ENCODE measurements around the gene NAPB. TPM values are rescaled to one million over a fixed set of nuclear protein-coding genes. Genes with fewer than 3 reads are reported as not detected.

Gene NAPB
- polyA plus RNA-seq, 1 donor from 2014 or later = 133 TPM

DNA sequence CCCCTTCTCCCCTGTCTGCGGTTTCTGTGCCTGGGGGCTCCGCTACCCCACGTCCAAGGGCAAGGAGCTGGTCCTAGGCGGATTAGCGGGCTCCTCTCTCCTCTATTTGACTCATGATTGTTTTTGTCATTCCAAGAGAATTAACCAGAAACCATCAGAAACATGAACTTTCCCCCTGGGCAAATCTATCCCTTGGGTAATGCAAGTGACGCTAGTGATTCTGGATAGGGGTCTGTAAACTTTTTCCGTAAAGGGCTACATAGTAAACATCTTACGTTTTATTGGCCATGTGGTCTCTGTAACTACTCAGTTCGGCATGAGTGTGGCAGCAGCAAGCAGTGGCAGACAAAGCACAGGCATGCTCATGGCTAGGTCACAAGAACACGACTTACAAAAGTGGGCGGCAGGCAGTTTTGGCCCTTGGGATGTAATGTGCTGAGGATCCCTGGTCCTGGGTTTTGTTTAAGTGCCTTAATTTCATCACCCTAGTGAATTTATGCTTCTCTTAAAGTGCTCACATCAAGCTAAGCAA lies 30.7 kb upstream of the NAPB start:
- H3K27ac ChIP-seq (ENCODE audit: low read length) = no peak overlapping the region
- no peaks in the 10 kb centered on the region for H3K27me3 ChIP-seq (ENCODE audit: insufficient read depth, low read depth, low read length)
- H3K79me2 ChIP-seq (replicated peaks; ENCODE audit: insufficient read depth, low read length) = no peaks in the 10 kb centered on the region
- H3K36me3 ChIP-seq (ENCODE audit: insufficient read depth, low read length) = no peaks in the 10 kb centered on the region
- H3K9ac ChIP-seq (ENCODE audit: low read length) = no peak overlapping the region
- no peak for TF ChIP-seq SMC3 (conservative IDR thresholded peaks at IDR 0.05; ENCODE audit: poor library complexity)
- TF ChIP-seq, protein P1, sequence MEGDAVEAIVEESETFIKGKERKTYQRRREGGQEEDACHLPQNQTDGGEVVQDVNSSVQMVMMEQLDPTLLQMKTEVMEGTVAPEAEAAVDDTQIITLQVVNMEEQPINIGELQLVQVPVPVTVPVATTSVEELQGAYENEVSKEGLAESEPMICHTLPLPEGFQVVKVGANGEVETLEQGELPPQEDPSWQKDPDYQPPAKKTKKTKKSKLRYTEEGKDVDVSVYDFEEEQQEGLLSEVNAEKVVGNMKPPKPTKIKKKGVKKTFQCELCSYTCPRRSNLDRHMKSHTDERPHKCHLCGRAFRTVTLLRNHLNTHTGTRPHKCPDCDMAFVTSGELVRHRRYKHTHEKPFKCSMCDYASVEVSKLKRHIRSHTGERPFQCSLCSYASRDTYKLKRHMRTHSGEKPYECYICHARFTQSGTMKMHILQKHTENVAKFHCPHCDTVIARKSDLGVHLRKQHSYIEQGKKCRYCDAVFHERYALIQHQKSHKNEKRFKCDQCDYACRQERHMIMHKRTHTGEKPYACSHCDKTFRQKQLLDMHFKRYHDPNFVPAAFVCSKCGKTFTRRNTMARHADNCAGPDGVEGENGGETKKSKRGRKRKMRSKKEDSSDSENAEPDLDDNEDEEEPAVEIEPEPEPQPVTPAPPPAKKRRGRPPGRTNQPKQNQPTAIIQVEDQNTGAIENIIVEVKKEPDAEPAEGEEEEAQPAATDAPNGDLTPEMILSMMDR (IDR thresholded peaks at IDR 0.05; ENCODE audit: poor library complexity, severe bottlenecking) = no peak
- no peaks in the 10 kb centered on the region for H3F3A ChIP-seq (ENCODE audit: insufficient read depth, low read length, poor library complexity, severe bottlenecking)
- no peaks in the 10 kb centered on the region for H3K9me3 ChIP-seq (ENCODE audit: low read length)
- no peak overlapping the region for H2AFZ ChIP-seq (ENCODE audit: low read depth, low read length)
- no peak overlapping the region for H3K4me3 ChIP-seq (ENCODE audit: low read length)
- H3K9me2 ChIP-seq (ENCODE audit: insufficient read depth, low read length) = no peaks in the 10 kb centered on the region
- no peaks in the 10 kb centered on the region for H4K20me1 ChIP-seq (ENCODE audit: insufficient read depth)
- H3K4me2 ChIP-seq (ENCODE audit: low read length) = no peak overlapping the region

DNA sequence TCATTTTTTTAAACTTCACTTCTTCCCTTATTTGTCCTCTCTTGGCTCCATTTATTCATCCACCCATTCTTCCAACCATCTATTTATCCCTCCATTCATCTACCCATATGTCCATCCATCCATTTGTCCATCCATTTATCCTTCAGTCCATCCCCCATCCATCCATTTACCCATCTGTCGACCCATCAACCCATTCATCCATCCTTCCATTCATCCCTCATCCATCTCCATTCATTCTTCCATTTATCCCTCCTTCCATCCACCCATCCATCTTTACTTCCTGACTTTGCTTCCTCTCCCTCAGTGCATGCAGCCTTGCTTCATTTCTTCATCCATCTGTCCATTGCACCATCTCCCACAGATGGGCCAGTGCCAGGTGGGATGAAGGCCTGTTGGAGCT lies 29.6 kb upstream of the NAPB start:
- TF ChIP-seq, protein P1 (IDR thresholded peaks at IDR 0.05; ENCODE audit: poor library complexity, severe bottlenecking) = no peak
- TF ChIP-seq, protein P2, sequence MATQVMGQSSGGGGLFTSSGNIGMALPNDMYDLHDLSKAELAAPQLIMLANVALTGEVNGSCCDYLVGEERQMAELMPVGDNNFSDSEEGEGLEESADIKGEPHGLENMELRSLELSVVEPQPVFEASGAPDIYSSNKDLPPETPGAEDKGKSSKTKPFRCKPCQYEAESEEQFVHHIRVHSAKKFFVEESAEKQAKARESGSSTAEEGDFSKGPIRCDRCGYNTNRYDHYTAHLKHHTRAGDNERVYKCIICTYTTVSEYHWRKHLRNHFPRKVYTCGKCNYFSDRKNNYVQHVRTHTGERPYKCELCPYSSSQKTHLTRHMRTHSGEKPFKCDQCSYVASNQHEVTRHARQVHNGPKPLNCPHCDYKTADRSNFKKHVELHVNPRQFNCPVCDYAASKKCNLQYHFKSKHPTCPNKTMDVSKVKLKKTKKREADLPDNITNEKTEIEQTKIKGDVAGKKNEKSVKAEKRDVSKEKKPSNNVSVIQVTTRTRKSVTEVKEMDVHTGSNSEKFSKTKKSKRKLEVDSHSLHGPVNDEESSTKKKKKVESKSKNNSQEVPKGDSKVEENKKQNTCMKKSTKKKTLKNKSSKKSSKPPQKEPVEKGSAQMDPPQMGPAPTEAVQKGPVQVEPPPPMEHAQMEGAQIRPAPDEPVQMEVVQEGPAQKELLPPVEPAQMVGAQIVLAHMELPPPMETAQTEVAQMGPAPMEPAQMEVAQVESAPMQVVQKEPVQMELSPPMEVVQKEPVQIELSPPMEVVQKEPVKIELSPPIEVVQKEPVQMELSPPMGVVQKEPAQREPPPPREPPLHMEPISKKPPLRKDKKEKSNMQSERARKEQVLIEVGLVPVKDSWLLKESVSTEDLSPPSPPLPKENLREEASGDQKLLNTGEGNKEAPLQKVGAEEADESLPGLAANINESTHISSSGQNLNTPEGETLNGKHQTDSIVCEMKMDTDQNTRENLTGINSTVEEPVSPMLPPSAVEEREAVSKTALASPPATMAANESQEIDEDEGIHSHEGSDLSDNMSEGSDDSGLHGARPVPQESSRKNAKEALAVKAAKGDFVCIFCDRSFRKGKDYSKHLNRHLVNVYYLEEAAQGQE (IDR thresholded peaks at IDR 0.05; ENCODE audit: borderline replicate concordance) = no peak
- TF ChIP-seq RAD21 (conservative IDR thresholded peaks at IDR 0.05) (no peak), MXI1 (conservative IDR thresholded peaks at IDR 0.05; ENCODE audit: poor library complexity, severe bottlenecking) (no peak), TAF1 (IDR thresholded peaks at IDR 0.05; ENCODE audit: low read depth) (no peak), SMC3 (conservative IDR thresholded peaks at IDR 0.05; ENCODE audit: poor library complexity) (no peak), EZH2 (IDR thresholded peaks at IDR 0.05; ENCODE audit: borderline replicate concordance, insufficient read depth, low read length, poor library complexity, severe bottlenecking) (no peak), POLR2AphosphoS5 (IDR thresholded peaks at IDR 0.05) (no peak), EP300 (conservative IDR thresholded peaks at IDR 0.05; ENCODE audit: poor library complexity, severe bottlenecking) (no peak)
- Histone ChIP-seq H3K79me2 (replicated peaks; ENCODE audit: insufficient read depth, low read length) (no peaks in the 10 kb centered on the region), H3K9me3 (ENCODE audit: low read length) (no peaks in the 10 kb centered on the region), H3K9me2 (ENCODE audit: insufficient read depth, low read length) (no peaks in the 10 kb centered on the region), H3K4me2 (ENCODE audit: low read length) (no peak overlapping the region), H3K9ac (ENCODE audit: low read length) (no peak overlapping the region), H3K36me3 (ENCODE audit: insufficient read depth, low read length) (no peaks in the 10 kb centered on the region), H2AFZ (ENCODE audit: low read depth, low read length) (no peak overlapping the region), H3F3A (ENCODE audit: insufficient read depth, low read length, poor library complexity, severe bottlenecking) (no peaks in the 10 kb centered on the region), H3K4me3 (ENCODE audit: low read length) (no peak overlapping the region), H3K27me3 (ENCODE audit: insufficient read depth, low read depth, low read length) (no peaks in the 10 kb centered on the region), H3K27ac (ENCODE audit: low read length) (no peak overlapping the region), H4K20me1 (ENCODE audit: insufficient read depth) (no peaks in the 10 kb centered on the region)

Measured in neural cell (in vitro differentiated cells).